GM12872 (cell line): ENCODE results near the gene LVRN.

Experiments
- CTCF ChIP-seq: IDR thresholded peaks from 3 replicates; pipeline ENCODE4 v1.5.1; 2011; ENCODE audit warnings: low read depth, mild to moderate bottlenecking, low read length, moderate library complexity; ENCODE audit not compliant: insufficient read depth

LVRN gene

GRCh38 chr5:115940080-115940810 lies 22.0 kb upstream of the LVRN start:
- TF ChIP-seq CTCF, result no peak

DNA sequence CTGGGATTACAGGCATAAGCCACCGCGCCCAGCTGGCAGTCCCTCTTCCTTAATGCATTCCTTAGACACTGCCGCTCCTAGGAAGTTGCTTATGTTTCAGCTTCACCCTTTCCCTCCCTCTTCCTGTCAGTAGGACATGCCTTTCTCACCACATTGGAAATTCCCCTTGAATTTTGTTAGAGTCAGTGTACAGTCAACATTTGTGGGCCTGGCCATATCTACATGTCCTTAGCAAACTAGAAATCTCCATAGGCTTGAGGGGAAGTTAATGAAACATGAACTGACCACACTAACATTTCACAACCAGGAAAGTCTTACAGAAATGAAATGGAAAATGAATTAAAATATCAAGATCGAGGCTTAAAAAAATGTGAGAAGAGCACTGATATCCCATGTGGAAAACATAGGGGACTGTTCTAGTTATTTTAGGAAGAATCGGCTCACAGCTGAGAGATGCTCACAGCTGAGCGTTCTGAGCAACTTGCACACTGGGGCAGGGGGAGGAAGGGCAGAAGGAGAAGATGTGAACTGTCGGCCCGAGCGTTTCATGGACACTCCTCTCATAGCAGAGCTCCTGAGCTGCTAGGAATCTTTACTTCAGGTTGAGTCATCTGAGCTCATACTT lies 21.1 kb upstream of the LVRN start:
- no peak for TF ChIP-seq CTCF

- TF ChIP-seq CTCF, result no peak
Measured at GRCh38 chr5:115944501-115944900, 17.8 kb upstream of the LVRN start.

DNA sequence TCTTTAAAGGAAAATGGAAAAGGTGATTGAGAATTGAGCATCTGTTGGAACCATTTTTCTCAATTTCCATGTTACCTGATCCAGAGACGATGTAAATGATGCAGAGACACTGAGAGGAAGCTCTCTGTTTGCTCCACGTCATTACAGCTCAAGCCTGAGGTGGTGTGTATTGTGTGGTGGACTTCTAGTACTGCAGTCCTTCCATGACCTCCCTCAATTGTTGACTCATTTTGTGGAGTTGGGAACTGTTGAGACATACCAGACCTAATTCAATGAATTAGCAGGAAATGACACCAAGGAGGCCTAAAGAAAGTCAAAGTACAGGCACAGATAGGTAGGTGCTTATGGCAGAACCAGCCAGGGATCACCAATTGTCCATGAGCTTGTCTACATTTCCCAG lies 15.6 kb upstream of the LVRN start:
- no peak for TF ChIP-seq CTCF

- no peak for TF ChIP-seq CTCF
Measured at GRCh38 chr5:115947260-115947659, 15.0 kb upstream of the LVRN start.

GRCh38 chr5:115948091-115948534 lies 14.2 kb upstream of the LVRN start:
- TF ChIP-seq CTCF, result no peak

- no peak for TF ChIP-seq CTCF
Measured at GRCh38 chr5:115949096-115949495, 13.2 kb upstream of the LVRN start.
